IPS-15b (cell line): ENCODE measurements around the gene MEX3A.
"Not testable (repeated sequence)": the region's sequence is repeated elsewhere in the genome, so short reads cannot be mapped to it uniquely, and the experiment has no call there.

Experiments used
- H3K27me3 ChIP-seq: one replicate; pipeline ENCODE4 v1.6.1; 2013; ENCODE audit warnings: low read length; ENCODE audit not compliant: control insufficient read depth, insufficient read depth
- H3K36me3 ChIP-seq: one replicate; pipeline ENCODE4 v1.6.1; 2013; ENCODE audit warnings: low read length; ENCODE audit not compliant: control insufficient read depth, insufficient read depth
- H3K4me1 ChIP-seq: one replicate; pipeline ENCODE4 v1.6.1; 2013; ENCODE audit warnings: mild to moderate bottlenecking, low read length; ENCODE audit not compliant: control insufficient read depth, insufficient read depth
- H3K4me3 ChIP-seq: one replicate; pipeline ENCODE4 v1.5.1; 2013; ENCODE audit warnings: low read depth, low read length
- H3K9ac ChIP-seq: one replicate; pipeline ENCODE4 v1.6.1; 2013; ENCODE audit warnings: low read depth, mild to moderate bottlenecking, low read length
- H3K9me3 ChIP-seq: one replicate; pipeline ENCODE4 v1.6.1; 2013; ENCODE audit warnings: mild to moderate bottlenecking, low read length; ENCODE audit not compliant: control insufficient read depth, insufficient read depth

Gene MEX3A

DNA sequence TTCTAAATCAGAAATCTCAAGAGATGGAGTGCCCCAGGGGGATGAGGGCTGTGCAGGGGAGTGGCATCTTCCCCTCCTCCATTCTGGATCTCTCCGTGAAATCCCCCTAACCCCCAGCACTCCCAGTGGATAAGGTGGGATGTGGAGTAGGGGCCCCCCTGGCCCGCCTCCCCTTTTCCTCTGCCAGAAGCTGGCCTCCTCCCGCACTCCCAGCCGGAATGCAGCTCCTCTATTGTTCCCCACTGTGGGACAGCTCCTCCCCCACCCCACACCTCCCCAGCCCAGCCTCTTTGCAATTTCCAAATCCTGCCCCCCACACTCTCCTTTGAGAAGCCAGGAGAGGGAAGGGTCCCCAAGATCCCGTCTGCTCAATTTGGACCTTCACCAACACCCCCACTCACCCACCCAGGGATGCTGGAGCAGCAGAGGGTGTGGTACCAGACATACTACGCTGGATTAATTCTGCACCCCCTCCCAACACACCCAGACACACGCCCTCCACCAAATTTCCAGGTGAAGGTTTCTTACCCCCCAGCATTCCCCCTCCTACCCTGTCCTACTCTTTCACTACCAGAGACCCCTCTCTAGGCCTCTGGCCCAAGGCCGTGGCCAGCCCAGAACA is 1.9 kb downstream of the MEX3A start:
- H3K9me3 ChIP-seq, result no peaks in the 10 kb centered on the region
- H3K4me3 ChIP-seq, result peak overlapping the region; percentile 94
- peaks cover 29% of the 10 kb centered on the region for H3K4me1 ChIP-seq
- peak overlapping the region; percentile 83 for H3K9ac ChIP-seq
- peaks cover 6% of the 10 kb centered on the region for H3K36me3 ChIP-seq
- H3K27me3 ChIP-seq, result peaks cover 23% of the 10 kb centered on the region

- Histone ChIP-seq H3K9me3 (no peaks in the 10 kb centered on the region), H3K9ac (no peak overlapping the region), H3K4me1 (peaks cover 31% of the 10 kb centered on the region), H3K27me3 (peaks cover 23% of the 10 kb centered on the region), H3K36me3 (peaks cover 6% of the 10 kb centered on the region), H3K4me3 (peak overlapping the region; percentile 94)
Measured at GRCh38 chr1:156079762-156080161, 2.5 kb downstream of the MEX3A start.

DNA sequence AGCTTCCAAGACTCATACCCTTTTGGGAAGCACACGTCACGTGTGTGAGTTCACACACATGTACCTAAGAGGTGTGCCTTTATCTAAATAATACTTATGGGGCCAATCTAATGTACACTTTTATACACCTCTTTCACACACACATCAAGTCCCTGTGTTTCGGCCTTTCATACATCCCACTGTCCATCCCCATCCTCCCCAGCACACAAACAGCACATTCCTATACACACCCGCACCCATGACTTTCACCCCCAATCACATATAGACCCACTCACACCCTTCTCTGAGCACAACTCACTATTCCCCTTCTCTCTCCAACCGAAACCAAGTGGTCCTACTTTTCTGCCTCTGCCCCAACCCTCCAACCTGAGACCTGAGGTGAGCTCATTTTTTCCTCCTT is 3.5 kb downstream of the MEX3A start:
- peaks cover 6% of the 10 kb centered on the region for H3K36me3 ChIP-seq
- no peak overlapping the region for H3K9ac ChIP-seq
- no peak overlapping the region for H3K4me3 ChIP-seq
- peaks cover 23% of the 10 kb centered on the region for H3K27me3 ChIP-seq
- H3K4me1 ChIP-seq, result peaks cover 30% of the 10 kb centered on the region
- no peaks in the 10 kb centered on the region for H3K9me3 ChIP-seq

DNA sequence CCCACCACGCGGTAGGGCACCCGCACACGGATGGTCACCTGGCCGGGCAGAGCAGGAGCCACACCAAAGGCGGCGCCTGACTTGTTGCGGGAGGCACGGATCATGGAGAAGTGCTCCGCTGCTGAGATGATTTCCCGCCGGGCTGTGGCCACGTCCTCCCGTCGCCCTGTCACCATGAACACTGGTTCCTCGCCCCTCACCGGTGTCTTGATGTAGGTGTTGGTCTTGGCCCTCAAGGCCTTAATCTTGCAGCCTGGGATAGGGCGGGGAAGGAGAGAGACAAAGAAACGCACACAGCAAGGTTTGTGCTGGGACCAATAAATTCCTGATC is 4.9 kb downstream of the MEX3A start:
- Histone ChIP-seq H3K27me3 (peaks cover 23% of the 10 kb centered on the region), H3K9ac (no peak overlapping the region), H3K4me3 (peak overlapping the region; percentile 61), H3K9me3 (no peaks in the 10 kb centered on the region), H3K4me1 (peaks cover 40% of the 10 kb centered on the region), H3K36me3 (peaks cover 6% of the 10 kb centered on the region)

DNA sequence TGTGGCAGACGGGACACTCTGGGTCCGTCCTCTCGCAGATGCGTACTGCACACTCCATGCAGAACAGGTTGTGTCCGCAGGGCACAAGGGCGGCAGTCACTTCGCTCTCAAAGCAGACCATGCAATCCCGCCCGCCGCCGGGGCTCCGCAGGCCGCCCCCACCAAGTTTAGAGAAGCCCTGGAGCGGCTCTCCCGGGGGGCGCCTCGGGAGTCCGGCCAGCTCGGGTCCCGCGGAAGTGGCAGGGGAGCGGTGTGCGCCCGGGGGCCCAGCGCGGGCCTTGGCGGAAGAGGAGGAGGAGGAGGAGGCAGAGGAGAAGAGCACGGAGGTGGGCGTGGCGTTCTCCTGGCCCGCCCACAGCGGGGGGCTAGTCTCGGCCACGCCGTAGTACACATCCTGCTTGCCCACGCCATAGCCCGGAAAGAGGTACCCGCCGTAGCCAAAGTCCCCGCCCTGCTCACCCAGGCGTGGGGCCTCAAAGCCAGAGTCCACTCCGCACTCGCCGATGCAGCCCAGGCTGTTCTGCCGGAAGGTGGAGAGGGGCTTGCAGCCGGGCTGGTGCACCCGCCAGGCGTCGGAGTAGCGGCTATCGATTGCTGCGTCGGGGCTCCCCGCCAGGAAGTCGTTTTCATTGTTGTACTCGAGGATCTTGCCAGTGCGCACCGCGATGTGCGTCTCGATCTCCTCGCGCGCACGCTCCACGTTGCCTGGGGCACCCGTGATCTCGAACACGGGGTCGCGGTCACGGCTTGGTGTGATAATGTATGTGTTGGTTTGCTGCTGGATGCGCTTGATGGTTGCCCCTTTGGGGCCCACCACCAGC is 5.4 kb downstream of the MEX3A start:
- Histone ChIP-seq H3K36me3 (peaks cover 6% of the 10 kb centered on the region), H3K4me1 (peaks cover 43% of the 10 kb centered on the region), H3K9ac (no peak overlapping the region), H3K27me3 (peaks cover 23% of the 10 kb centered on the region), H3K4me3 (peak overlapping the region; percentile 61), H3K9me3 (no peaks in the 10 kb centered on the region)

GRCh38 chr1:156075775-156076204 is 6.5 kb downstream of the MEX3A start:
- H3K4me3 ChIP-seq, result peak overlapping the region; percentile 61
- H3K27me3 ChIP-seq, result peaks cover 23% of the 10 kb centered on the region
- H3K4me1 ChIP-seq, result peaks cover 45% of the 10 kb centered on the region
- no peaks in the 10 kb centered on the region for H3K9me3 ChIP-seq
- no peak overlapping the region for H3K9ac ChIP-seq
- H3K36me3 ChIP-seq, result peaks cover 6% of the 10 kb centered on the region

GRCh38 chr1:156075162-156075561 is 7.1 kb downstream of the MEX3A start:
- Histone ChIP-seq H3K4me1 (peaks cover 45% of the 10 kb centered on the region), H3K9me3 (no peaks in the 10 kb centered on the region), H3K27me3 (peaks cover 23% of the 10 kb centered on the region), H3K9ac (no peak overlapping the region), H3K4me3 (peak overlapping the region; percentile 0), H3K36me3 (peaks cover 6% of the 10 kb centered on the region)

GRCh38 chr1:156074661-156075060 is 7.6 kb downstream of the MEX3A start:
- H3K9me3 ChIP-seq, result no peaks in the 10 kb centered on the region
- H3K9ac ChIP-seq, result no peak overlapping the region
- H3K4me3 ChIP-seq, result no peak overlapping the region
- peaks cover 6% of the 10 kb centered on the region for H3K36me3 ChIP-seq
- H3K27me3 ChIP-seq, result peaks cover 20% of the 10 kb centered on the region
- peaks cover 43% of the 10 kb centered on the region for H3K4me1 ChIP-seq

DNA sequence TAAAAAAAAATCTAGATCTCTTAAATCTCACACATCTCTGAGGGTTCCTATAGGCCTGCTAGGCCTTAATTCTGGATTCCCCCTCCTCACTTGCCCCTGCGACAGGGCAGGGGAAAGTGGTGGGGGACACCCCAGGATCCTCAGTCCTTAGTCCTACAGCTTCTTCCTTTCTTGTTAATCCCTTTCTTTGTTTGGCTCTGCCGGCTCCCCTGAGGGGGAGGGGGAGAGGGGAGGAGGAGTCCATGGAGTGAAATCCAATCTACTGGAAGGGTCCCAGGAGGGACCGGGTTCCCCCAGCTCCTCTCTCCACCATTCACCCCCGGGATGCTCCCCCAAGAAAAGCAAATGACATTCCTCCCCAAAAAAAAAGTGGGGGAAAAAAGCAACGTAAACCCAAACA is 8.5 kb downstream of the MEX3A start:
- Histone ChIP-seq H3K4me3 (no peak overlapping the region), H3K27me3 (peaks cover 14% of the 10 kb centered on the region), H3K9ac (no peak overlapping the region), H3K4me1 (peaks cover 41% of the 10 kb centered on the region), H3K36me3 (peaks cover 6% of the 10 kb centered on the region), H3K9me3 (no peaks in the 10 kb centered on the region)

- H3K4me1 ChIP-seq, result peaks cover 38% of the 10 kb centered on the region
- peaks cover 6% of the 10 kb centered on the region for H3K36me3 ChIP-seq
- no peak overlapping the region for H3K4me3 ChIP-seq
- H3K9ac ChIP-seq, result no peak overlapping the region
- no peaks in the 10 kb centered on the region for H3K9me3 ChIP-seq
- H3K27me3 ChIP-seq, result peaks cover 9% of the 10 kb centered on the region
Measured at GRCh38 chr1:156073110-156073687, 9.1 kb downstream of the MEX3A start.

GRCh38 chr1:156072251-156072650 is 10.0 kb downstream of the MEX3A start:
- peaks cover 34% of the 10 kb centered on the region for H3K4me1 ChIP-seq
- H3K4me3 ChIP-seq, result no peak overlapping the region

GRCh38 chr1:156071332-156071816 is 10.9 kb downstream of the MEX3A start:
- peaks cover 34% of the 10 kb centered on the region for H3K4me1 ChIP-seq
- not testable (repeated sequence) for H3K9me3 ChIP-seq, H3K27me3 ChIP-seq, H3K9ac ChIP-seq, H3K4me3 ChIP-seq, H3K36me3 ChIP-seq

More at GRCh38 chr1:156072251-156072650, 10.0 kb downstream of the MEX3A start:
- Histone ChIP-seq H3K27me3 (no peaks in the 10 kb centered on the region), H3K9ac (no peak overlapping the region), H3K9me3 (no peaks in the 10 kb centered on the region), H3K36me3 (peaks cover 6% of the 10 kb centered on the region)
